ENCODE measurements around the gene SI. TPM values are rescaled to one million over a fixed set of nuclear protein-coding genes. Genes with fewer than 3 reads are reported as not detected.

SI gene
- total and polyA plus RNA-seq, 2 of the 4 experiments (the other 2 are of a cell fraction): not detected

GRCh38 chr3:165040186-165040585 lies 38.1 kb downstream of the SI start:
- Histone ChIP-seq H2BK5ac (ENCODE audit: low read depth, low read length, poor library complexity, severe bottlenecking) (no peak overlapping the region), H2AK9ac (replicated peaks; ENCODE audit: low read depth, low read length, poor library complexity) (no peak overlapping the region), H3K79me1 (ENCODE audit: low read depth in 1 of 2, low read length in 2 of 2) (no peaks in the 10 kb centered on the region), H3K4me3 (ENCODE audit: insufficient read depth, low read depth, low read length) (no peak overlapping the region), H4K5ac (ENCODE audit: low read depth, low read length) (no peak overlapping the region), H3K36me3 (ENCODE audit: control insufficient read depth, insufficient read depth, low read length) (no peaks in the 10 kb centered on the region), H4K20me1 (ENCODE audit: insufficient read depth, low read length) (no peaks in the 10 kb centered on the region), H3K4me2 (ENCODE audit: low read depth, low read length) (no peak overlapping the region), H3K9me1 (ENCODE audit: insufficient read depth, low read length) (no peaks in the 10 kb centered on the region), H2BK120ac (ENCODE audit: low read depth, low read length) (no peak overlapping the region), H3K23ac (ENCODE audit: low read depth, low read length) (no peak overlapping the region), H3K56ac (ENCODE audit: extremely low read depth, insufficient read depth, low read length) (no peak overlapping the region), H3K4ac (ENCODE audit: low read depth, low read length) (no peak overlapping the region), H2AFZ (replicated peaks; ENCODE audit: low read length, poor library complexity) (no peak overlapping the region), H3K14ac (replicated peaks; ENCODE audit: low read depth, low read length) (no peak overlapping the region), H3K27ac (ENCODE audit: insufficient read depth, low read length) (no peak overlapping the region), H4K91ac (ENCODE audit: insufficient read depth, low read depth, low read length) (no peak overlapping the region), H2BK15ac (ENCODE audit: low read depth, low read length) (no peak overlapping the region), H2AK5ac (ENCODE audit: low read depth, low read length) (no peak overlapping the region), H3K27me3 (ENCODE audit: control insufficient read depth, insufficient read depth, low read length) (no peaks in the 10 kb centered on the region), H3K9ac (ENCODE audit: low read depth, low read length) (no peak overlapping the region), H3K4me1 (ENCODE audit: control insufficient read depth, insufficient read depth, low read length) (no peaks in the 10 kb centered on the region), H4K8ac (ENCODE audit: low read depth in 2 of 2, low read length in 2 of 2) (no peak overlapping the region), H3K18ac (ENCODE audit: low read depth, low read length) (no peak overlapping the region), H3K9me3 (ENCODE audit: control insufficient read depth, insufficient read depth, low read length) (peaks cover 3% of the 10 kb centered on the region; the same call in 1 of the 2 replicates), H2BK20ac (ENCODE audit: low read depth, low read length) (no peak overlapping the region)
- ChIA-PET CTCF (no interaction called here), POLR2A (ENCODE audit: unreplicated experiment) (no interaction called here)
- dilution Hi-C loops (cut with HindIII; ENCODE audit: low sequenced_read_pairs, unreplicated experiment) (no loop called here), in situ Hi-C loops (cut with MboI; ENCODE audit: low sequenced_read_pairs) (no loop called here), intact Hi-C loops (cut with micrococcal nuclease) (no loop called here)
- TF ChIP-seq NFE2L2 (IDR thresholded peaks at IDR 0.05; ENCODE audit: low read depth, low read length) (no peak), RCOR1 (IDR thresholded peaks at IDR 0.05; ENCODE audit: insufficient replicate concordance, low read length) (no peak), CHD1 (IDR thresholded peaks at IDR 0.05; ENCODE audit: low read depth, low read length) (no peak), MXI1 (IDR thresholded peaks at IDR 0.05; ENCODE audit: borderline replicate concordance, low read depth, low read length) (no peak)
- ATAC-seq (ENCODE audit: low read depth): no peak
- no CpG with 5 or more reads among the region's 1 CpG for WGBS, 2 experiments (ENCODE audit: extremely low coverage in 2 of 2, insufficient read length in 1 of 2)
- BruUV-seq (replicated peaks): no TSS peak
- no peak for DNase-seq

Measured in IMR-90 (cell line).